SW480 (cell line): ENCODE results near the gene WNT11.
A peak's percentile ranks its signal among the peaks of the same experiment; 100 is the strongest.

Source experiments
- DNase-seq: peaks from one replicate; pipeline ENCODE4 v3.0.0-alpha.2; 2016; ENCODE audit warnings: low spot score

Gene WNT11

DNA sequence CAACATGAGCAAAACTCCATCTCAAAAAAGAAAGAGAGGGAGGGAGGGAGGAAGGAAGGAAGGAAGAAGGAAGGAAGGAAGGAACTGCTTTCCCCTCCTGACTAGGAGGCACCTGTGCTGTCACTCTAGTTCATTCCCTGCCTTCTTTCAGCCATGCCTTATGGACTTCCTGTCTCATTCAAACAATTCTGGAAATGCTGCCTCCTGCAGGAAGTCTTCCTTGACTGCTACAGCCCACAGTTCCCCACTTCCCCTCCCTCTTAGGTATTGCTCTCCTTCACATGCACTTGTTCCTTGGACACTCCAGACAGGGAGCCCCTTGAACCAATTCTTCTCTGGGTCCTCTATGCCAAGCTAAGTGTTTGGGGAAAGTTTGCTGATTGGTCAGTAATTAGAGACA is 31.6 kb upstream of the WNT11 start:
- peak; percentile 46 for DNase-seq

DNA sequence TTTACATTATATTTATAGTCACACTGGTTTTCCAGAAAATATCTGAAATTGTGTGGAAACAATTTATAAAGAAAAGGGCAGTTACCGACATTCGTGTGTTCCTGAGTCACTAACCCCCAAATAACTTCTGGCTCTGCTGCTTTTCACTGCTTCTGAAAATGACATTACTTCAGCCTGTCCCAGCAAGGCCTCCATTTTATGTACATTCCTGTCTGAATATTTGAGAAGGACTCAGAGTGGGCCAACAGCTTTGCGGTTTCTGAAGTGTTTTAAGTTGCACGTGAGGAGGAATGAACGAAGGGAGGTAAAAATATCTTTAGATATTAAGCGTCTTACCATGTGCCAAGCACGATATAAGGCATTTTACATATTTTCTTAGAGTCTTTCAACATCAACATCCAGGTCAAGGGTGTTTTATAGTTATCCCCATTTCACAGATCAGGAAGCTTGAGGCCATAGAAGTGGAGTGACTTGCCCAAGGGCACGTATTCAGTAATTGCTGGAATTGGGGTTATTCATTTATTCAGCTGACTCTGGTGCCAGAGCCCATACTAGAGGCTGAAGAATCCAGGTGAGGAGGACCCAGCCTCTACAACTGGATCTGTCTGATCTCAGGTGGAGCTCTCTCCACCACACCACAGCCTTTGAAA is 30.8 kb upstream of the WNT11 start:
- no peak for DNase-seq

DNA sequence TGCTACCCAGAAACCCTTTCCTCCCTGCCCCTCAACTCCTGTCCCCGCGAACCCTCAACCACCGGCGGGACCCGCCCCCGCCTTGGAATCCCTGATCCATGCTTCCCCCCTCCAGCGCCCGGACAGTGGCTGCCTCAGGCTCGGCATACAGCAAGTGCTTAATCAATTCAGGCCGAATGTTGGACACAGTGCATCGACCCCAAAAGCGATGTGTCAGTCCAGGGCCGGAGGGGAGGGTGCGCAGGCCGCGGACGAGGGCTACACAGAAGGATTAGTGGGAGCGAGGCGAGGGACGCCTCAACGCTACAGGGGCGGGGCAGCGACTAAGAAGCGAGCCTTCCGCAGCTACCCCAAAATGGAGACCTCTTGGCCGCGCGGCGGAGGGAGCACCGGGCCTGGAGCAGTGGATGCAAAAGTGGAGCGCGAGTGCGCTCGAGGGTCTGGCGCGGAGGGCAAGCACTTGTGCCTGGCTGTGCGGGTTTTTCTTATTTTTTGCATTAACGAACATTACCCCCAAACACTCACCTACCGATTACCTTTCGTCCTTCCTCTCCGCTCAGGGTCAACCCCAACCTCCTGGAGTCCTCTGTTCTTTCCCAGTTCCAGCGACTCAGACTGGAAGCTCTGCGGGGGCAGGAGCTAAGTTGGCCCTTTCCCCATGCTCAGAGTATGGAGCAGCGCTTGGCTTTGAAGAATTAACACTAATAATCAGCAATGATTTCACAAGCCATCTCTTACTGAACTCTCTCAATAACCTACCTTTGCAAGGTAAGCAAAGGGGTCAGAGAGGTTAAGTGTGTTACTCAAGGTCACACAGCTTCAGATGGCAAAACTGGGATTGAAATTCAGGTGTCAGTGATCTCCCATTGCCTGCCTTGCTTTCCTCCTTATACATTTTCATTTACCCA is 30.0 kb upstream of the WNT11 start:
- peak; percentile 75 for DNase-seq

DNA sequence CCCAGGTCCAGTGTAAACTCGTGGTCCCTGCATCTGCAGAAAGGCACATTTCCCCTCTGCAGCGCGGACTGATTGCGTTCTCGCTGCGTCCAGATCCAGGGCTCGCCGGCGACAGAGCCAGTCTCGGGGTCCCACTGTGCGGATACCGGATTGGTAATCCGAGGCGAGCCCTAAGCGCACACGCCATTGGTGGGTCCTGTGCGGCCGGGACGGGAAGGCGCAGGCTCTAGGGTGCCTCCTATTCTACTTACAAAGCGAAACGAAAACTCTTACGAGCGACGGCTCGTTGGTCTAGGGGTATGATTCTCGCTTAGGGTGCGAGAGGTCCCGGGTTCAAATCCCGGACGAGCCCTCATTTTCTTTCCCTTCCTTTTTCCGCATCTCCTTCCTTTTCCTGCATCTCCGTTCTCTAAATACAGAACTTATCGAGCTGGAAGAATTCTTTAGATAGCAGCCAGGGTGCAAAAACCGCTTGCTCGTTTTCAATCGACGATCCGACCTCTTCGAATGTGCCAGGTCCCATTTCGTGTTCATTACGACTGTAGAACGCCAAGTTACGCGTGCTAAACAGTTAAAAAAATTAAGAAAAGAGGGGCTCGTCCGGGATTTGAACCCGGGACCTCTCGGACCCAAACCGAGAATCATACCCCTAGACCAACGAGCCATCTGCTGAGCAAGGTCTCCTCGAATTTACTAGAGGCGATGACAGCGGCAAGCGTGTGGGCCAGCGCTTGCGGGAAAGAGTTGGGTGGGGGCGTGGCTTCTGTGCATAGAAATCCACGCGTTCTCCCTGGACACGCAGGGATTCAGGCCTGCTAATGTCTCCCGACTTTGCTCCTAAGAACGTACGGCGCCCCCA is 29.2 kb upstream of the WNT11 start:
- peak; percentile 88 for DNase-seq

DNA sequence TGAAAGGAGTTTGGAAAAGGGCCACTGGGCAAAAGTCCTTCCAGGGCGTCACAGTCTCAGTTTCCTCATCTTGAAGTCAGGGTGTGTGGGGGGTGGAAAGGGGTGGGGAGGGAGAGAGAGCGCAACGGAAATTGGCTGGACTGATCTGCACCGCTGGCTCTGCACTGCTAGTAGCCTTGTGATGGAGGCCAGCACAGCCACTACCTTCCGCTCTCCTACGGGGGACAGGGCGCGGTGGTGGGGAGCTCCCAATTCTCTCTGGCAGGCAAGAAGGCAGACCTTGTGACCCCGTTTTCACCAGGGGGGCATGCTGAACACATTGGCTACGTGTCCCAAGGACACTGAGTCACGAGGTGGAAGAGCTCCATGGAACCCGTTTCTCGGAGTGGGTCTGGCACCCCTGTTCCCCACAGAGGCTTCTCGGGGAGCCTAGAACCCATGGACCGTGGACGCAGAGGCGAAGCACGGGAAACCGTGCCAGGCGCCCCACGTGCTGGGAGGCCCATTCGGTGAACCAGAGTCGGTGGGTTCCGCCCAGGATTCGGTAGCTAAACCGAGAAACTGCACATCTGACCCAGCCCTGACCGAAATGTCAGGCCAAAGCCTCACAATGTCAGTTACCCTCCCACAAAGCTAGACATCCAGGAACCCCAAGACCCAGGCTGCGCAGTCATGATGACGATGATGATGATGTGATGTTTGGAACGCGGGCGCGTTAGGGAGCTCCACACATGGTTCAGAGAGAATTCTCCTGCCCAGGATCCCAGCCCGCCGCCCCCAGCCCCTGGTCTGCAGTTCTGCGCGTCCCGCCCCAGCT is 28.3 kb upstream of the WNT11 start:
- peak; percentile 59 for DNase-seq

DNA sequence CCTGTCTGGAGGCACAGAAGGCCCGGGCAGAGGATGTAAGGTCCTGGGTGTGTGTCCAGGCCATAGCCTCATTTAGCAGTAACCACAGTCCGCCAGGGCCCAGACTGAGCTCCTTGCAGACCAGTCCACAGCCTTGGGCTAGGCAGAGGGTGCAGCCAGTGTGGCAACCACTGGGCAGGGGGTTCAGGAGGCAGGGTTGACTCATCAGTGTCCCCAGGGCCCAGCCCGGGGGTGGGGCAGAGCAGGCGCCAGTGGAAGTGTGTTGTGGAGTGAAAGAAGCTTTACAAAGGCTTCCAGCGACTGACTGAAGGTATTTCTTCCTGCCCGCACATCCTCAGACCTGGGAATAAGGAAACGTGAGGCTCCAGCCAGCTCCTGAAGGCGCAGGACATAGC is 27.7 kb upstream of the WNT11 start:
- DNase-seq, result peak; percentile 74

DNA sequence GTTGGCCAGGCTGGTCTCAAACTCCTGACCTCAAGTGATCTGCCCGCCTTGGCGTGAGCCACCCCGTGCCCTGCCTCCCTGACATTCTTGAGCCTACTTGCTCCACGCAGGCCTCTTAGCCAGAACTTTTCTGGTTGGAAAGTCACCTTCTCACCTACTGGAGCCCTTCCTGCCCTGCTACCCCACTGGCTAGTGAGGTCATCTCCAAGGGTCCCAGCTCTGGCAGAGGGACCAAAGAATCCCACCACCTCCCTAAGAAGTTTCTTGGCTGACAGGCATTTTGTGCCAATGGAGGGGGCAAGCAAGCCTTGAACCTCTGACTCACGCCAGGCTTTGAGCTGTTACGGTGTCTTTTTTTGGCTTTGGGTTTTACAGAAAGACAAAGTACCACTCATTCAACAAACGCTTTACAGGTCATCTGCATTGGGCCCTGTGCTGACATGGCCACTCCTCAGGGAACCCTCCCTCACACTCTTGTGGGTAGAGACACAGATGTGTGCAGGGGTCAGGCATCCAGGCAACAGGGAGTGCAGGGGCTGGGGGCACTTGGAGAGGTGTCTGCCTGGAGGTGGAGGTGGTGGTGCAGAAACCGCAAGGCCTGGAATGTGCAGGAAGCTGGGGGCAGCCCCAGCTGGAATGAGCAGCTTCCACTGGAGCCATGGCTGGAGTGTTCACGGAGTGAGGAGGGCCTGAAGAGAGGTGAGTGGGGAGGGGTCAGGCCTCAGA is 27.1 kb upstream of the WNT11 start:
- DNase-seq, result no peak

DNA sequence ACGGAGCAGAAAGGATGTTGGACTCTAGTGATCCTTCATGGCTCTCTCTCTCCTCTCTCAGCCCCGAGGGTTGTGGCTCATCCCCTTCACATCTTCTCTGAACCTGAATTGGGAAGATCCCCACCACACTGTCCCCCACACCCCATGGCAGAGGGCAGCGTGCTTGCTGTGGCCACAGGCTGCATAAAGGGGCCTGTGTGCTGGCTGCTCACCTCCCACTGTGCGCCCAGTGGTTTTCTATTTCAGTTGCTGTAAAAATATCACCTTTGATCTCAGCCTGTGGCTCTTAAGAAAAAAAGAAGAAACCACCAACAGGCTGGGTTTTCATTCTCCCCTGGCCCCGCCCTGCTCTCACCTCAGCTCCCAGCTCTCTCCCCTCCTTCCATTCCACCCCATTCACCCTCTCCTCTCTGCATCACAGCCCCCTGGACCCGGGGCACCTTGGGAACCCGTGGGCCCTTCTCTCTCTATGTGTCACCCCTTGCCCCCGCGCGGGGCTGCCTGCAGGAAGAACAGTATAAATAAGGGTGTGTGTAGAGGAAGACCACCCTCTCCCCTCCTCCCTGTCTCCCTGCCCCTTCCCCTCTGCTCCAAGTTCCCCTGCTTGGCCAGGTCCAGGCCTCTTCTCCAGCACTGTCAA is 25.8 kb upstream of the WNT11 start:
- peak; percentile 74 for DNase-seq

DNA sequence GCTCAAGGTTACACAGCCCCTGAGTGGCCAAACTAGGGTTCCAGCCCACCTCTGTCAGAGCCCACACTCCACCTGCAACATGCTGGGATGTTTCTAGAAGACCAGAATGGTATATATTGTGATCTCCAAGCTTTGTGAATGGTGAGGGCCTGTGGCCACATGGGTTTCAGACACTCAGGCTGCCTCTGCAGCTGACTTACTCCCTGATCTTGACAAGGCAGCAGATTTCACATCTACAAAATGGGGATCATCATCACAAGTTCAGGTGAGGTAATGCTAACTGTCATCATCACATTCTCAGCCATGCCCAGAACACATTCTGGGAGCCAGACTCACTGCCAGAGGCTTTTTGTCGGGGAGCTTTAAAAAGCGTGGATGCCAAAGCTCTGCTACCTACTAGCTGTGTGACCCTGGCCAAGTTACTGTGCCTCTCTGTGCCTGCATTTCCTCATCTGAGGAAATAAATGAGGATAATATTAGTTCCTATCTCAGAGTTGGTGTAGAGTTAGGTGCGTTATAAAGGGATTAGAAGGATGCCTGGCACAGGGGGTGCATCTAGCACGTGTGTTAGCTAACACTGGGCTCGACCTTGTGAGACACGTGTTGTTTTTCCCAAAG is 24.9 kb upstream of the WNT11 start:
- no peak for DNase-seq

DNA sequence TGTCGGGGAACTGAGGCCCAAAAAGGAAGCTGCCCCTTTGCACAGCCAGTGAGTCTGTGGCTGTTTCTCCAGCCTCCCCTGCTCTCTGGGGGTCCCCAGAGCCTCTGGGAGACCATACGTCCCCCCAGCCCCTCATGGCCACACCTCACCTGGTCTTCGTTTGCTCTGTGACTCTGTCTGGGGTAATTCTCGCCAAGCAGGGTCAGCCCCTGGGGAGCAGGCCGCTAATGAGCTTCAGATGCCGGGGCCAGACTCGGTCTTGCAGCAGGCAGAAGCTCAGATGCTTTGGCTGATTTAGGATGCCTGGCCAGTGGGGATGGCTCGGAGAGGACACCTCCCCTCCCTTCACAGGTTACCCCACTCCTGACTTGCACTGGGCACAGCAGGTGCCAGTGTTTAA is 24.1 kb upstream of the WNT11 start:
- no peak for DNase-seq

DNA sequence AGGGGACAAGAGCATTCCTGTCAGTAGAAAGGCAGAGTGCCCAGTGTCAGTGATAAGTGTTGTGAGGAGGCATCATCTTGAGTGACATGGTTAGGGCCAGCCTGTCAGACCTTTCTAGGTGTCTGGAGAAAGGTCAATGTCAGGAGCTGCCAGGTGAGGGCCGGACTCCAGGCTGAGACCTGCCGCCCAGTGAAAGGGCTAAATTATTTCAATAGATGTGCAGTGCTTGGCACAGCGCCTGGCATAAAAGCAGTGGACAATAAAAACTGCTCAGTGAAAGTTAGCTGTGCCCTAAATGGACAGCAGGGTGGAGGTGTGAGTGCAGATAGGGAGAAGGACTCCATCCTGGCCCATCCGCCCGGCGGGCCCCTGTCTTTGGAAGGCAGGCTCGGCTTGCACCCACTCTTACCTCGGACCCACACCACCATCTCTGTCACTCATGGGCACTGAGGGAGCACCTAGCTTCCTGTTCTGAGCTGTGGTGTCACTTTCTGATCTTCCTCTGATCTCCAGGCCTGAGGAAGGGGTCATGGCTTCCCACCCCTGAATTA is 23.5 kb upstream of the WNT11 start:
- no peak for DNase-seq

DNA sequence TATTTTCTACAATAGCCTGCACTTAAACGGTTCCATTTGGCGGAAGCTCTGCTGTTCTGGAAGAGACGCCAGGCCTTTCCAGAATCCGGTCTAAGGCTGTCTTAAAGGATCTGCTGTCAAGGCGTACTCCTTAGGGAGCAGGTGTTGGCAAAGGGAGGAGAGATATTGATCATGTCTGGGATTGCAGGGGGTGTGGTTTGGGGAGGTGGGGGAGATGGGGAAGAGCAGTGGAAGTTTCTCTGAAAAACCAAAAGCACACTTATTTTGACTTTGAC is 22.5 kb upstream of the WNT11 start:
- no peak for DNase-seq

DNA sequence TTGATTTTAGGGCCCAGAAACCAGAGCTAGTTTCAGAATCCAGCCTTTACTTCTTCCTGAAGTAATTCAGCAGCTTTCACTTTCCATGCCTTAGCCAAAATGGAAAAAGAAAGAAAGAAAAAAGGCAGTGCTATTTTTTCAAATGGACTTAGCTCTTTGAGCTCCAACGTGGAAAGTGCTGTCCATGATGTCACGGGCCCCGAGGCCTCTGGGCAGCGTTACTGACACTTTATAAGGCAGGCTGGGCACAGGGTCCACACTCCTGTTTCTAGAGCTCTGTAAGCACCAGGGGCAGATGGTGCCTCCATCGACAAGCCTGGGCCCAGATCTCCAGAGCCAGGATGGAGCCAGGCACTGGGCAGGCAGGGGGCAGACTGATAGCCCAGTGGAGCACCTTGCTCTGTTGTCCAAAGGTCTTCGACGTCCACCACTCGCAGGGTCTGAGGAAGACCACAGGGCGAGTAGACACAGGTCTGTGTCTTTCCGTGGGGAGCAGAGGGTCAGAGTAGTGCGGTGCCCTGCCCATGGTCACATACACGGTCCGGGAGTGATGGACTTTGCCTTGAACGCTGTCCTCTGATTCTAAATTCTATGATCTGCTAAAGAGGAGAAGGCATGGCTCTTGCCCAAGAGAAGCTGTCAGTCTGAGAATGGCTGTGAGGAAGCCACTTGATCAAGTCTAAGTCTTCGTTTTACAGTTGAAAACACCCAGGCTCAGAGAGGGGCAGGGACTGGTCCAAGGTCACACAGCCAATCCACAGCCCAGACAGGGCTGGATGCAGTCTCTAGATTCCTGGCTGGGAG is 22.0 kb upstream of the WNT11 start:
- DNase-seq, result no peak

DNA sequence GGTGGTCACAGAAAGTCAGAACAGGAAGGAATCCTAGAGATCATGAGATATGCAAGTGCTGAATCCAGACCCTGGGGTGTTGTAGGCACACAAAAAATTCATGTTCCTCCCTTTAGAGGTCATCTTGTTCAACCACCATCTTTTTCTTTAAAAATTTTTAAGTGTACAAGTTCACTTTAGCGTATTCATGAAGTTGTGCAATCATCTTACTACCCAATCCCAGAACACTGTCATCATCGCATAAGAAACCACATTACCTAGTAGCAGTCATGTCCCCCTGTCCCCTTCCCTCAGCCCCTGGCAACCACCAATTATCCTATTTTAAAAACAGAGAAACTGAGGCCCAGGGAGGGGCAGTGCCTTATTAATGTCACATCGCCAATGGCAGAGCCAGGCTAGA is 20.3 kb upstream of the WNT11 start:
- no peak for DNase-seq

DNA sequence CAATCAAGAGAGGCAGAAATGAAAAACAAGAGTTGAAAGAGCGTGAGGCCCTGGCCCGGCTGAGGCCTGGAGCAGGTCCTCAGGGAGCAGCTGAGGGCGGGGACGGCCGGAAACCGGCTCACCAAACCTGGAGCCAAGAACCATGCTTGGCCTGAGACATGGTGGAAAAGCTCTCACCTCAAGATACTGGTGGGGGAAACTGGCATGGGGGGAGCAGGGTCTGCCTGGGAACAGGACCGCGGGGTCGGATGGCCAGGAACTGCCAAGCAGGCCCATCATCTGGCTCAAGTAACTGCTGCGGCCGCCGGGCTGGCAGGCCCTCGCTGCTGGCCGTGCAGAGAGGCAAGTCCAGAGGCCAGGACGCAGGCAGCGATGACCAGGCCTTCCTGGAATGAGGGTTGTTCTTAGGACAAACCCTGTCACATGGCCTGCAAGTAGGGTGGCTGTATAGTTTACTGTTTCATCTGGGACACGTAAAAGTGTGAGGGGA is 18.9 kb upstream of the WNT11 start:
- DNase-seq, result no peak

DNA sequence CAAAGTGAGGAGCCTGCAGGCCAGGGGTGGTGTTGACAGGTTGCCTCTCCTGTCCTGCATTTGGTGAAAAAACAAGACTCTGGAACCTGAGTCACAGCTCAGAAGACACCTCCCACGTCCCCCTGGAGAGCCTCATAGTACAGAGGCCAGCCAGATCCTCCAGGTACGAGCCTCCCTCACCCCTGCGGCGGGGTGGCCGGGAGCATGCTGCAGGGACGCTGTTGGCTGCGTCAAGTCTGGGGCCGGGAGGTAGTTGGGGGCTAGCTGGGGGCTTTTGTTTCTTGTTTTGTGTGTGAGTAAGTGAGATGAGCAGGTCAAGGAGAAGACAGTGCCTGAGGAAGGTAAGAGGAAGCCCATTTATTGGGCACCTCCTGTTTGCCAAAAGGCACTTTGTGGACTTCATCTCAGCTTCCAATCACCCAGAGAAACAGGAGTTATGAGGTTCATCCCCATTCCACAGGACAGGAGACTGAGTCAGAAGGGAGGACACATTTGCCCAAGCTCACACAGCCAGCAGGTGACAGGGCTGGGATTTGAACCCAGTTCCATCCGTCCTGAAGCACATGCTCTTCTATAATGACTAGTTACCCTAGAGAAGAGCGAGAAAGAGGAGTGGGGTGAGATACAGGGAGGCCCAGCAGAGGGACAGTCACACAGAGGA is 18.3 kb upstream of the WNT11 start:
- no peak for DNase-seq

DNA sequence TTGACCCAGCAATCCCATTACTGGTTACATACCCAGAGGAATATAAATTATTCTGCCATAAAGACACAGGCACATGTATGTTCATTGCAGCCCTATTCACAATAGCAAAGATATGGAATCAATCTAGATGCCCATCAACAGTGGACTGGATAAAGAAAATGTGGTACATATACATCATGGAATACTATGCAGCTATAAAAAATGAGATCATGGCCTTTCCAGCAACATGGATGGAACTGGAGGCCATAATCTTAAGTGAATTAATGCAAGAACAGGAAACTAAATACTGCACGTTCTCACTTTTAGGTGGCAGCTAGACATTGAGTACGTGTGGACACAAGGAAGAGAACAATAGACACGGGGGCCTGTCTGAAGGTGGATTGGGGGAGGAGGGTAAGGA is 15.1 kb upstream of the WNT11 start:
- no peak for DNase-seq

DNA sequence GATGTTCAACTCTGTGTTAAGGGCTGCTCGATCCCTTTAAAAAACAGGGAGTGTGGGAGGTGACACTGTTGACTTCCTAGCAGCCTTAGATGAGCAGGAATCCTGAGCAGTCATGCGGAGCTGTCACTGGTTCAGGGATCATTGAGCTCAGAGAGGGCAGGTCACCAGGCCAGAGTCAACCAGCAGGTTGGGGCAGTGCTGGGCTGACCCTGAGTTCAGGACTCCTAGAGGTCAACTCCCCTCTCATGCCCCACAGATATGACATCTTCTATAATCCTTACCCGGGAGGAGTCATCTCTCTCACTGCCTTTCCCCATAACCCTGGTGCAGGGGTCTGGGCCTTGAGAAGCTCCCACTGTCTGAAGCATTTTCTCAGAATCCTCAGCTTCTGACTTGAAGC is 12.9 kb upstream of the WNT11 start:
- no peak for DNase-seq
